SIG-M5 treated with dmso at 0.1 percent for 504 hours (cell line): ENCODE results near the gene TESMIN.

Experiments
- DNase-seq: peaks from one replicate; lab custom pipeline; 2025; ENCODE audit not compliant: unreplicated experiment; lab: John Stamatoyannopoulos, UW

TESMIN gene

DNA sequence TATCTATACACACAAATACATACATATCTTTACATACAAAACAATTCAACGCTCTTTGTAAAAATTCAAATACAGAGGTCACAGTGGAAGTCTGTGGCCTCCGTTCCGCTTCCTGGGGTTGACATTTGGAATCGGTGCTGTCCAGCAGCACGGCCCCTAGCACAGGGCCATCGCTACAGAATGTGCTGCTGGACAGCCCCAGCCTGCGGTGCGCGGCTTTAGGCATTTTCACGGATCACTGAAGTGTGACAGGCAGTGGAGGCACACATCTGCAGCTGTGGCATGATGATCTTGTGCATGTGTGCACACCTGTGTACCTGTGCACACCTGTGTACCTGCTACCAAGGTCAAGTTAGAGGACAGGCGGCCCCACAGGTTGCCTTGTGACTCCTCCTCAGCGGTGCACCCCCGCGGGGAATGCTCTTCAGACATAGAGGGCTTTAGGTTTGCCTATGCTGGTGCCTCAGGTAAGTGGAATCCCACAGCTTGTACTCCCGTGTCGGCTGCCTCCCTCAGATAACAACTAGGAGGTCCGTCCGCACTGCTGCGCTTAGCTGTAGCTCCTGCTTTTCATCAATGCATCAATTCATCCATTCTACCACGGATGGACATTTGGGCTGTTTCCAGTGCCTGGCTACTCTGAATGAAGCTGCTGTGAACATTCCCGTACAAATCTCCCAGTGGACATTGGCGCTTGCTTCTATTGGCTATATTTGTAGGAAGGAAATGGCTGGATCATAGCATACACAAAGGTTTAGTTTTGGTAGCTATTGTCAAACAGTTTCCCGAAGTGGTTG is 37.1 kb downstream of the TESMIN start:
- DNase-seq: no peak

DNA sequence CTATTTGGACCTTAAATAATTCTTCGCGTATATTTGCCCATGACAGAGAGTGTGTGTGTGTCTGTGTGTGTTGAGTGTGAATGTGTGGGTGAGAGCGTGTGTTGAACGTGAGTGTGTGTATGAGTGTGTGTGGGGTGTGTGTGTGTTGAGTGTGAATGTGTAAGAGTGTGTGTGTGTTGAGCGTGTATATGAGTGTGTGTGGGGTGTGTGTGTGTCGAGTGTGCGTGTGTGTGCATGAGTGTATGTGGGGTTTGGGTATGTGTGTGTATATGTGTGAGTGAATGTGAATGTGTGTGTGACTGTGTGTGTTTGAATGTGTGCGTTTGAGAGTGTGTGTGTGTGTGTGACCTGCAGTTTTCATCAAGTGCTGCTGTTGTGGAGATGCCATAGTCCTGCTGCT is 40.2 kb downstream of the TESMIN start:
- DNase-seq: no peak

GRCh38 chr11:68710409-68710808 is 40.9 kb downstream of the TESMIN start:
- DNase-seq: no peak

GRCh38 chr11:68709062-68709461 is 42.3 kb downstream of the TESMIN start:
- DNase-seq: no peak

- DNase-seq: no peak
Measured at GRCh38 chr11:68707527-68707926, 43.8 kb downstream of the TESMIN start.

- DNase-seq: no peak
Measured at GRCh38 chr11:68704887-68705286, 46.4 kb downstream of the TESMIN start.

- DNase-seq: no peak
Measured at GRCh38 chr11:68698993-68699392, 52.3 kb downstream of the TESMIN start.

GRCh38 chr11:68695531-68695930 is 55.8 kb downstream of the TESMIN start:
- DNase-seq: no peak

DNA sequence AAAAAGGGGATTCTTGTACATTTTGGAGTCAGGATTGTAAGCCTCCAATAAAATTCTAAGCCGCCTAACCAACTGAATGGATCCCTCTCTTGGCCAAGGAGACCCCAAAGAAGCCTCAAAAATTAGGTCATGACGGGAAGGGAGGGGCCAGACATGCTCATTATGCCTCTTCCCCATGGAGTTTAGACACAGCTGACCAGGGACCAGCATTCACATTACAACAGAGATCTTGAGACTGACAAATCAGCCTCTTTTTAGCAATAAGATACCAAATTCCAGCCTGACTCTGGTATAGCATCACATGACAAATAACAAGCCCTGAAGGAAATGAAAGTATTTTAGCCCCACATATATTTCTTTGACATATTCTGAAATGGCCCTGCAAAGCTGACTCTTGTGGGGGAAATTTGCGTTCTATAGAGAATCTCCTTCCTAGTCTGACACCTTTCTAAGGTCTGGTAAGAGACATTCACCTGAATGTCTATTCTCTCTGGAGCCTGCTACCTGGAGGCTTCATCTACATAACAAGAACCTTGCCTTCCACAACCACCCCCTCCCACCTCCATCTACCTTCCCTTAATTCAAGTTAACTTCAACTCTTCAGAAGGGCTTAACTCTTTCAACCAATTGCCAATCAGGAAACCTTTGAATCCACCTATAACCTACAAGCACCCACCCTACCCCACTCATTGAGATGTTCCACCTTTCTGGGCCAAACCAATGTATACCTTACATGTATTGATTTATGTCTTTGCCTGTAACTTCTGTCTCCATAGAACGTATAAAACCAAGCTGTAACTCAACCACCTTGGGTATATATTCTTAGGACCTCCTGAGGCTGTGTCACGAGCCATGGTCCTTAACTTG is 56.7 kb downstream of the TESMIN start:
- DNase-seq: no peak

DNA sequence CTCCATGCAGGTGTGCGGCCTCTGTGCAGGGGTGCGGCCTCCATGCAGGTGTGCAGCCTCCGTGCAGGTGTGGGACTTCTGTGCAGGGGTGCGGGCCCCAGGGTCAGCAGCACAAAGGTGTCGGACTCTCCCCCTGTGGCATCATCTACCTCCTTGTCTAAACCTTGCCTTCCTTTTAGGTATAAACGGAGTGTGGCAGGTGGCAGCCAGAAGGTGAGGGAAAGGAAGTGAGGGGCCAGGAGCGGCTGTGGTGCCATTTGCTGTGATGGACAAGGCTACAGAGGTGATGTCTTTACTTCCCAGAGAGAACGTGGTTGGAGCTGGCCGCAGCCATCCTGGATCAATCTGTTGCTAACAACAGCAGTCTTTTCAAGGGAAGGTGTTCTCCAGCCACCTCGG is 57.8 kb downstream of the TESMIN start:
- DNase-seq: no peak

GRCh38 chr11:68692871-68693483 is 58.3 kb downstream of the TESMIN start:
- no peak for DNase-seq

- DNase-seq: no peak
Measured at GRCh38 chr11:68692115-68692514, 59.2 kb downstream of the TESMIN start.

- DNase-seq: no peak
Measured at GRCh38 chr11:68691402-68691784, 59.9 kb downstream of the TESMIN start.

- DNase-seq: no peak
Measured at GRCh38 chr11:68690671-68691401, 60.5 kb downstream of the TESMIN start.

DNA sequence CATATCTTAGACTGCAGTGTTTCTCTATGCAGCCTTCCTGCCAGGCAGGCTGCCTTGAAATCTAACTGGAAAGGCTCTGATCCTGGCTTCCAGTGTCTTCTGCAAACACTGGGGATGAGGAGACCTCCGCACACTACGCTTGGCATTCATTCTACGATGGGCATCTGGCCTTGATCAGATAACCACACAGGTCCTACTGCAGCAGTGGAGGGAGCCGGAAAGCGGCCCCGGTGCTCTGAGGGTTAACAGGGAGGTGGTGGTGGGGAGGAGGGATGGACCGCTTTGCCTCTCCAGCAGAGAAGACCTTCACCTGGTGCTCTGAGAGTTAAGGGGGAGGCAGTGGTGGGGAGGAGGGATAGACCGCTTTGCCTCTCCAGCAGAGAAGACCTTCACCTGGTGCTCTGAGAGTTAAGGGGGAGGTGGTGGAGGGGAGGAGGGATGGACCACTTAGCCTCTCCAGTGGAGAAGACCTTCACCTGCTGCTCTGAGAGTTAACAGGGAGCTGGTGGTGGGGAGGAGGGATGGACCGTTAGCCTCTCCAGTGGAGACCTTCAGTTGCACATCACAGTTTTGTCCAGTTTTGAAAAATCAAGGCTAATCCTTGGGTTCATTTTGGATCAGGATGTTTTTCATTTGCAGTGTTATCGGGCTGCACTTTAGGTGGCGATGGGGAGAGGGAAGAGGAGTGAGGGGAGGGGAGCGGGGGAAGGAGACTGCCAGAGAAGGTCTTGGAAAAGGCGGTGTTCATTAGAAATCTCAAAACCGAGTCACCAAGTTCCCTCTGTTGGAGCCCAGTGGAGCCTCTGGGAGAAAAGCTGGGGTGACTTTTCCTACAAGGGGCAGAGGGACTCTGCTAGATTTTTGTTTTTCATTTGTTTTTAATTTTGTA is 61.3 kb downstream of the TESMIN start:
- no peak for DNase-seq

GRCh38 chr11:68688881-68689280 is 62.4 kb downstream of the TESMIN start:
- DNase-seq: no peak

DNA sequence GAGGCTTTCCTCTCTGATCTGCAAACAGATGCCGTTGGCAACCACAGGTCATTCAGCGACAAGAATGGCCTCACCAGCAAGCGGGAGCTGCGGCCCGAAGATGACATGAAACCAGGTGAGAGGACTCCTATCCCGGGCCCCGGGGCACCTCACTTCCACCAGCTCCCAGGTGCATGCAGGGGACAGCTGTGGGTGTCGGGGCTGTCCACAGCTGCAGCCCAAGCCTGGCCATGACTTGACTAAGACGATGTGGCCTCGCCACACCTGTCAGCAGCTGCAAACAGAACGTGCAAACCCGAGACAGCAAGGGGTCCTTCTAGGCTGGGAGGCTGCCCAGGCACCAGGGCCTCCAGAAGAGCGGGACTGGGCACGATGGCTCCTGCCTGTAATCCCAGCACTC is 63.3 kb downstream of the TESMIN start:
- no peak for DNase-seq

DNA sequence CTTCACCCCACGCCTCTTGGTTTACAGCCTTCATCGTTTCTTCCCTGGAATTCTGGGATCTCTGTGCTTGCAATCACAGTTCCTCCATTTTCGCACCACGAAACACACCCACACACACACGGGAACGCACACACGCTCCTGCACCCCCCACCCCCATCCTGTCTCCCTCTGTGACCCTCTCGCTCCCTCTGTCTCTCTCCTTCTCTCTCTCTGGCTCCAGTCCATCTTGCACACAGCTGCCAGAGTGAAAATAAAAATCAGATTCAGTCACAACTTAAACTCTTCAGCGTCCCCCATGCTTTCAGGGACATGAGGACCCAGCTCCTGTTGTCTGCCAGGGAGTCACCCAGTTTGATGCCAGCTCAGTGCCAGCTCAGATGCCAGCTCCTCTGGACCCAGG is 64.0 kb downstream of the TESMIN start:
- DNase-seq: no peak

- no peak for DNase-seq
Measured at GRCh38 chr11:68686486-68686885, 64.8 kb downstream of the TESMIN start.
